Calu3 (cell line): Measurements from ENCODE around the gene LGALSL. TPM values are rescaled to one million over a fixed set of nuclear protein-coding genes. Genes with fewer than 3 reads are reported as not detected.

ENCODE experiments used
- Bru-seq: library from RNA; stranded (reverse); fragments of 400-500 nt; gene quantifications from one replicate; lab custom pipeline; 2021; lab: Mats Ljungman, UMichigan
- BruChase-seq, 2 experiments: library from RNA; stranded (reverse); fragments of 400-500 nt; gene quantifications; one replicate each; lab custom pipeline; 2021; lab: Mats Ljungman, UMichigan
- BruUV-seq: library from RNA; stranded (reverse); fragments of 400-500 nt; replicated peaks from 2 replicates; lab custom pipeline; 2021; lab: Mats Ljungman, UMichigan
- CTCF ChIA-PET: fragments of 300-600 bp; sonication (Branson Sonifier 250); formaldehyde crosslinking; loops from one replicate; lab custom pipeline; 2022; ENCODE audit warnings: antibody characterized with exemption; lab: Charles Lee
- DNase-seq: peaks from one replicate; pipeline ENCODE4 v3.0.0; 2022
- H3K27ac Mint-ChIP-seq: one replicate; pipeline ENCODE4 v1.8.0; 2022; ENCODE audit warnings: mixed read lengths; ENCODE audit not compliant: unreplicated experiment
- H3K27me3 Mint-ChIP-seq: one replicate; pipeline ENCODE4 v1.8.0; 2022; ENCODE audit warnings: mixed read lengths; ENCODE audit not compliant: unreplicated experiment
- H3K36me3 Mint-ChIP-seq: one replicate; pipeline ENCODE4 v1.8.0; 2022; ENCODE audit warnings: mild to moderate bottlenecking, moderate library complexity, mixed read lengths; ENCODE audit not compliant: insufficient read depth, unreplicated experiment
- H3K4me1 Mint-ChIP-seq: one replicate; pipeline ENCODE4 v1.8.0; 2022; ENCODE audit warnings: mild to moderate bottlenecking, low read depth, mixed read lengths; ENCODE audit not compliant: unreplicated experiment
- H3K4me3 Mint-ChIP-seq: one replicate; pipeline ENCODE4 v1.8.0; 2022; ENCODE audit warnings: mild to moderate bottlenecking, low read depth, moderate library complexity, mixed read lengths; ENCODE audit not compliant: unreplicated experiment
- H3K9me3 Mint-ChIP-seq: one replicate; pipeline ENCODE4 v1.8.0; 2022; ENCODE audit warnings: low read depth, mixed read lengths; ENCODE audit not compliant: unreplicated experiment
- CTCF ChIP-seq: fragments of 200-600 bp; IDR thresholded peaks from one replicate; pipeline ENCODE4 v1.8.0; 2022; ENCODE audit warnings: antibody characterized with exemption; ENCODE audit not compliant: unreplicated experiment
- intact Hi-C: fragments of 100-400 bp; cut with micrococcal nuclease; formaldehyde crosslinking; loops from one replicate; pipeline ENCODE4 v1.10.0; 2022; ENCODE audit not compliant: unreplicated experiment
- long read RNA-seq: library from polyadenylated mRNA; stranded (forward); transcript quantifications from one replicate; pipeline ENCODE4 v2.0.0, GENCODE V29; 2022
- total RNA-seq: library from RNA; stranded (reverse); gene quantifications from 2 replicates; pipeline ENCODE4 v1.2.3, GENCODE V29; 2022

Gene LGALSL
- total RNA-seq (9.3 and 12.1 TPM in 2 replicates), Bru-seq, nascent RNA (percentile 64 among the genes with signal in this experiment), BruChase-seq, experiment 1, labeled RNA remaining after a 6-hour chase (percentile 79 among the genes with signal in this experiment), BruChase-seq, experiment 2, labeled RNA remaining after a 2-hour chase (percentile 91 among the genes with signal in this experiment)
- long read RNA-seq, partial matches to known transcripts = 2 of 7 reads
- long read RNA-seq, other reads (novel, unspliced or antisense) = 2 of 7 reads

- Mint-ChIP-seq H3K36me3 (peaks cover 27% of the 10 kb centered on the region), H3K27ac (peak within 1 kb of the TSS; percentile 81), H3K4me1 (peaks cover 8% of the 10 kb centered on the region), H3K4me3 (peak within 1 kb of the TSS; percentile 78), H3K9me3 (no peaks in the 10 kb centered on the region), H3K27me3 (no peaks in the 10 kb centered on the region)
- BruUV-seq = no TSS peak
- DNase-seq = peak; percentile 89
- intact Hi-C loops = loop anchor here (2.0 kb wide), 1 partner anchor 91 kb away; no protein-coding TSS in a partner anchor
- TF ChIP-seq CTCF = no peak
- CTCF ChIA-PET = interaction anchor here (0.6 to 1.0 kb wide), 4 partner anchors 102 to 409 kb away, joined by 3 to 8 read pairs (median 3); no protein-coding TSS in a partner anchor
These were observed at the start of gene LGALSL for GRCh38 chr2:64453770-64454385. Gene LGALSL (plus strand): TSS chr2:64454162. CDS start chr2:64454546, 384 bp downstream.

- intact Hi-C loops = no loop called here
- H3K27me3 Mint-ChIP-seq = no peaks in the 10 kb centered on the region
- BruUV-seq = no TSS peak
- no peak overlapping the region for H3K27ac Mint-ChIP-seq
- H3K4me1 Mint-ChIP-seq = peaks cover 44% of the 10 kb centered on the region
- CTCF ChIA-PET = interaction anchor here (0.7 kb wide), 1 partner anchor 355 kb away, joined by 4 read pairs; no protein-coding TSS in a partner anchor
- H3K36me3 Mint-ChIP-seq = peaks cover 8% of the 10 kb centered on the region
- no peak for TF ChIP-seq CTCF
- DNase-seq = peak; percentile 45
- no peaks in the 10 kb centered on the region for H3K9me3 Mint-ChIP-seq
- H3K4me3 Mint-ChIP-seq = no peak overlapping the region
These were observed 49.2 kb upstream of the LGALSL start for GRCh38 chr2:64404743-64405142.

- no TSS peak for BruUV-seq
- CTCF ChIA-PET = no interaction called here
- DNase-seq = no peak
These were observed 48.2 kb upstream of the LGALSL start for GRCh38 chr2:64405581-64406406.

More at GRCh38 chr2:64405581-64406406, 48.2 kb upstream of the LGALSL start:
- H3K4me3 Mint-ChIP-seq = peak overlapping the region; percentile 8
- peaks cover 33% of the 10 kb centered on the region for H3K4me1 Mint-ChIP-seq
- H3K36me3 Mint-ChIP-seq = peaks cover 8% of the 10 kb centered on the region
- H3K9me3 Mint-ChIP-seq = no peaks in the 10 kb centered on the region
- TF ChIP-seq CTCF = no peak
- no peak overlapping the region for H3K27ac Mint-ChIP-seq
- H3K27me3 Mint-ChIP-seq = no peaks in the 10 kb centered on the region
- intact Hi-C loops = no loop called here
